Activated naive CD4-positive, alpha-beta T cell treated with anti-CD3 and anti-CD28 coated beads for 36 hours (primary cell): Measurements from ENCODE around the gene SP110. TPM values are rescaled to one million over a fixed set of nuclear protein-coding genes. Genes with fewer than 3 reads are reported as not detected.
"Not testable (repeated sequence)": the region's sequence is repeated elsewhere in the genome, so short reads cannot be mapped to it uniquely, and the experiment has no call there.

Experiments
- CTCF ChIA-PET: fragments of 350-600 bp; sonication (Branson Sonifier 250); formaldehyde crosslinking; loops from one replicate; lab custom pipeline; 2021; ENCODE audit warnings: antibody characterized with exemption; lab: Charles Lee
- DNase-seq: peaks from one replicate; pipeline ENCODE4 v3.0.0-alpha.2; 2020
- H3K27ac Mint-ChIP-seq: one replicate; pipeline ENCODE4 v1.8.0; 2021; ENCODE audit warnings: mild to moderate bottlenecking, mixed read lengths
- H3K27me3 Mint-ChIP-seq: one replicate; pipeline ENCODE4 v1.8.0; 2021; ENCODE audit warnings: low read depth, mixed read lengths
- H3K36me3 Mint-ChIP-seq: one replicate; pipeline ENCODE4 v1.8.0; 2021; ENCODE audit warnings: low read depth, mixed read lengths
- H3K4me1 Mint-ChIP-seq: one replicate; pipeline ENCODE4 v1.8.0; 2021; ENCODE audit warnings: low read depth, mixed read lengths
- H3K4me3 Mint-ChIP-seq: one replicate; pipeline ENCODE4 v1.8.0; 2021; ENCODE audit warnings: mild to moderate bottlenecking, moderate library complexity, mixed read lengths
- H3K9me3 Mint-ChIP-seq: one replicate; pipeline ENCODE4 v1.8.0; 2021; ENCODE audit warnings: mixed read lengths
- intact Hi-C: fragments of 100-400 bp; cut with micrococcal nuclease; formaldehyde crosslinking; loops from one replicate; pipeline ENCODE4 v1.15.1; 2023
- total RNA-seq, 2 experiments: library from RNA; stranded (reverse); gene quantifications; one replicate each; pipeline ENCODE4 v1.2.3, GENCODE V29; 2021

SP110 gene
- total RNA-seq, 2 experiments from 2014 or later: 85.3 to 88.8 TPM

DNA sequence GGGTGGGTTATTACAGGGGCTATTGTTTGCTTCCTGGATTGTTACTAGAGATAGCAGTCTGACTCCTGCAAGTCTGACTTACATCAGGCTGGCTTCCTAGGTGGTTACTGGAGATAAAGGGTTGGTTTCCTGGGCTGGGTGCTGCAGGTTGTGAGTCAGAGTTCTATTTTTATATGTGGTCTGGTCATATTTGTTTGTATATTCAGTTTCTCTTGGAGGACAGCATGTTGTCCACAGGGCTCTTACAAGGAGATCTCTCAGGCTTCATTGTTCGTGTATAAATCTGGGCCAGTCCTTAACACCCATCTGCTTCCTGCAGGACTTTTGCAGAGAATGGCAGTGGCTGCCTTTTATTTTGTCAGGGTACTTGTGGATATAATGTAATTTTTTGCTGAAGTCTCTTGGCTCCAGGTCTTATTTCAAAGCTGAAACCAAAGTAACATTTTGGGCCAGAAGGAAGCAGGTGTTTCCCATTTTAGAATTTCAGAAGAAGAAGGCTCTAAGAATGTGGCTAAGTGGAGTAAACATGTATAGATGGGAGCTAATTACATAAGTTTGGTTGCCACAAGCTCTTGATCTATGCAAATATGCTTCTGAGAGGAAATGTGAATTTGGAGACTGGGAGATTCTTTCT is 85.2 kb downstream of the SP110 start:
- intact Hi-C loops: no loop called here
- Mint-ChIP-seq H3K27me3 (no peaks in the 10 kb centered on the region), H3K4me3 (no peak overlapping the region), H3K9me3 (no peaks in the 10 kb centered on the region), H3K36me3 (no peaks in the 10 kb centered on the region), H3K4me1 (no peaks in the 10 kb centered on the region), H3K27ac (no peak overlapping the region)
- CTCF ChIA-PET: no interaction called here
- DNase-seq: no peak

DNA sequence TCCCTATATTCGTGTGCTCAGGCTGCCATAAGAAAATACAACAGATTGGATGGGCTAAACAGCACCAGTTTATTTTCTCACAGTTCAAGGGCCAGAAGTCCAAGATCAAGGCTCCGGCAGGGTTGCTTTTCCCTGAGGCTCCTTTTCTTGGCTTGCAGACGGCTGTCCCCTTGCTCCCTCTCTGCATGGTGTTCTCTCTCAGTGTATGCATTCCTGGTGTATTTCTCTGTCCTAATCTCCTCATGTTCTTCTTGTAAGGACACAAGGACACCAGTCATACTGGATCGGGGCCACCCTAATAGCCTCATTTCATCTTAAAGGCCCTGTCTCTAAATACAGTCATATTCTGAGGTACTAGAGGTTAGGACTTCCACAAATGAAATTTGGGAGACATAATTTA is 88.4 kb downstream of the SP110 start:
- Mint-ChIP-seq H3K27me3 (no peaks in the 10 kb centered on the region), H3K4me3 (no peak overlapping the region), H3K9me3 (no peaks in the 10 kb centered on the region), H3K36me3 (no peaks in the 10 kb centered on the region), H3K4me1 (no peaks in the 10 kb centered on the region), H3K27ac (no peak overlapping the region)
- CTCF ChIA-PET: interaction anchor here (0.6 kb wide), 1 partner anchor 125 kb away, joined by 3 read pairs; no protein-coding TSS in a partner anchor
- no peak for DNase-seq
- intact Hi-C loops: no loop called here

DNA sequence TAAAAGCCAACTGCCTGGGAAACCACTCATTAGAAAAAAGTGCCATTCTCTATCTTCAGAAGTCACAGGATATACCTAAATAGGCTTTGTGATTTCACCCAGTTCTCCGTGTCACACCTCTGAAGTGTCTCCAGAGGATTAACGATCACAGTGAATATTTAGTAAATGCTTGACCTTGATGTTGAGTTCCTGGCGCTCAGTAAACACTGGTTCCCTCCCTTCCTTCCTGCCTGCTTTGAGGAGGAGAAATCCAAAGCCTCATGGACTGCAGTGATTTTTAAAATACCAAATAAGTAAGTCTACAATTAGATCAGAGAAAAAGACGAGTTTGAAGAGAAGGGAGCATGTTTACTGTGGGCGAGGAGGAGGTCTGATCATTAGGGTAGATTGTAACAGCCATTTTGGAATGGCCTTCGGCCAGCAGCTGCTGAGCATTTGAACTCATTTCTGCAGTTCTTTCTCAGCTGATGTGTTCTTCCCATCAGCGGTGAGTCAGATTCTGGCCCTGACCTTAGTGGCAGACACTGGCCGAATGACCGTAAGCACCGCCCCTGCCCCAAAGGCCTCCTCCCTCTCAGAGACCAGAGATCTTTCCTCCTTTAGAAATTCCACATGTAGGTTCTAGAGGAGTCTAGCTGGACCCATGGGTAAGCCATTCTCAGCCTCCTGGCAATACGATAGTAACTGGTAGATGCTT is 89.0 kb downstream of the SP110 start:
- DNase-seq: no peak
- no peaks in the 10 kb centered on the region for H3K36me3 Mint-ChIP-seq

DNA sequence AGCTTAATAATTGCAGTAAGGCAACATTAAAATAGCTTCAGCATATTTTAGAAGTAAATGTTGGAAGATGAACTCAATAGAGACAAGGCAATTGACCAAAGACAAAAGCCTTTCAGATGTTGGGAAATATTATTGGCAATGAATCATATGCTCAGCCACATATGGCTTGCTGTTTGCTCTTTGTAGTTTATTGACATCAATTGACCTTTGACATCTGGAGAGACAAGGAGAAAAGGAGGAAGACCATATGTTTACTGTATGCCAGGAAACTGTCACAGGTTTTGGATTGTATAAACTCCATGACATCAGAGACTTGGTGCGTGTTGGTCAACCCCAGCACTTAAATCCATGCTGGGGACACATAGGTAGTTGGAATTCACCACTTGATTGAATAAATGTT is 90.4 kb downstream of the SP110 start:
- no peaks in the 10 kb centered on the region for H3K36me3 Mint-ChIP-seq
- H3K9me3 Mint-ChIP-seq: no peaks in the 10 kb centered on the region
- CTCF ChIA-PET: no interaction called here
- H3K4me1 Mint-ChIP-seq: peaks cover 7% of the 10 kb centered on the region
- intact Hi-C loops: no loop called here
- no peak overlapping the region for H3K27ac Mint-ChIP-seq
- DNase-seq: no peak
- no peak overlapping the region for H3K4me3 Mint-ChIP-seq
- no peaks in the 10 kb centered on the region for H3K27me3 Mint-ChIP-seq

More for the DNA sequence above, 89.0 kb downstream of the SP110 start:
- Mint-ChIP-seq H3K9me3 (no peaks in the 10 kb centered on the region), H3K4me1 (no peaks in the 10 kb centered on the region), H3K27me3 (no peaks in the 10 kb centered on the region), H3K27ac (no peak overlapping the region), H3K4me3 (no peak overlapping the region)
- CTCF ChIA-PET: interaction anchor here (0.6 kb wide), 1 partner anchor 125 kb away, joined by 3 read pairs; no protein-coding TSS in a partner anchor
- intact Hi-C loops: no loop called here

DNA sequence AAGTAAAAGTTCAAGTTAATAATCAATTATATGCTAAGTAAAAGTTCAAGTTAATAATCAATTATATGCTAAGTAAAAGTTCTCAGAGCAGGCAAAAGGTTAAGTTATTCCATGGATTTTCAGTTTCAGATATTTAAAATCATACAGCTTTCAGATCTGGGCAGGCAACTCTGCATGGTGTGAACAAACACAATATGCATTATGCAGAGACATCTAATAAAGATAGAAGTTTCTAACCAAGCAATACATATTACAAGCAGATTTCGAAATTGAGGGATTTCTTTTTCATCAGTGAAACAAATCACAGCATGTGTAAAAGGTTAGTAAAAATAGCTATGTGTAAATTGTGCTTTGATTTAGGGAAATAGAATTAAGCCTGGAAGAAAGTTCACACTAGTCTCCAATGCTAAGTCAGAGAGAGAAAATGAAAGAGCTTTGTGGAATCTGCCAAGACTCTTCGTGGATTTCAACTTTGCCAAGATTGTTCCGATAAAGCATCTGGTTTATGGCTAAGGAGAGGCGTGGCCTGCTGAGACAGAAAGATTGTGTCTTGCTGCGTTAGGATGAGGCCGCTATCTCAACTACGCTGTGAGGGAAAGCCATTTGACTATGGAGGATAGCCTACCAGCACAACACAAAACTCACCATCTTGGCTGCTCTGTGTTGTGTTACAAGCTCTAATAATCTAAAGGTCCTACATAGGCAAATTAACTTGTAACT is 91.0 kb downstream of the SP110 start:
- intact Hi-C loops: no loop called here
- CTCF ChIA-PET: interaction anchor here (0.7 to 0.8 kb wide), 2 partner anchors 61 to 62 kb away, joined by 3 read pairs; no protein-coding TSS in a partner anchor
- Mint-ChIP-seq H3K4me3 (no peak overlapping the region), H3K9me3 (no peaks in the 10 kb centered on the region), H3K27me3 (no peaks in the 10 kb centered on the region), H3K36me3 (no peaks in the 10 kb centered on the region), H3K27ac (no peak overlapping the region), H3K4me1 (peaks cover 10% of the 10 kb centered on the region)
- no peak for DNase-seq

DNA sequence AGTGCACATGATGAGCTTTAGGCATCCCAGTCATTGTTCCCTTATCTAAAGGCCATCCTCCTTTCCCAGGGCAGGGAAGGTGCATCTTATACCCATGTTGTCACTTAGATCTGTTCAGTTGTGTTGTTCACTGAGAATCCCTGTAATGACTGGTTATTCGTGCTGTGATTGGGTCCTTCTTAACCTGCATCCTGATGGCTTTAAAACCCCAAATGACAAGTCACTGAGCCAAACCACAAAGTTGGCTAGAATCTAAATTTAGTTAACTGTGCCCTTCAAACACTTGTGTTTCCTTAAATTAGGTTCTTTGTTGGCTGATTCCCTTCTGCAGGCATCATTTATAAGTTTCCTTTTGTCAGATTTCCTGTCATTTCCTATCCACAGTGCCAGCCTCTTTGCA is 92.6 kb downstream of the SP110 start:
- CTCF ChIA-PET: no interaction called here
- Mint-ChIP-seq H3K36me3 (no peaks in the 10 kb centered on the region), H3K4me3 (no peak overlapping the region), H3K9me3 (no peaks in the 10 kb centered on the region), H3K27ac (no peak overlapping the region), H3K27me3 (no peaks in the 10 kb centered on the region), H3K4me1 (peaks cover 10% of the 10 kb centered on the region)
- no peak for DNase-seq
- intact Hi-C loops: no loop called here

DNA sequence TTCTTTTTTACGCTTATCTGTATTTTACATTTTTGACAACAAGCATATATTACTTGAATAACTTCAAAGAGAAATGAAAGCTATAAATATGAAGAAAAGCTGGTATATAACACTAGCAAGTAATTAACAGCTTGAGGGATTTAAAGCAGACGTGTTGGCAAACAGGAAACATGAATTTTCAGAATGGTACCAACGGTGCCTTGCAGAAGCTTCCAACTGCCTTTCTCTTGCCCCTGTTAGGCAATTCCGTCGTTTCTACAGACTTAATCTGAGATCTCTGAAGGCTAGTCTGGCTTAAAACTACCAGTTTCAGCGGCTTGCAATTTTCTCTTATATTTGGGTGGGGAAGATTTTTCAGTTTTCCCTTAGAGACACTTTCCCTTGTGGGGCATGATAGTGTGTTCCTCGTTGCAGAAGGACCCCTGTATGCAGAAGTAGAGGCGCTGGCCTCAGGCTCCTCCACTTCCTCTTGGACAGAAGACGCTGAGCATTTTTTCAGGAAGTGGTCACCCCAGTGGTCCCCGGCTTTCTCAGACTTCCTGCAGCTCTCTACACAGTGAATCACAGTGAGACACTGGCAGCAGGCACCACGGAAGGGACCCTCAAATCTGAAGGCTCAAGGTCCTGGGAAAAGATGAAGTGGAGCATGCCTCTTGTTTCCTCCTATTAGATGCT is 94.9 kb downstream of the SP110 start:
- Mint-ChIP-seq H3K4me1 (peaks cover 10% of the 10 kb centered on the region), H3K36me3 (no peaks in the 10 kb centered on the region)

DNA sequence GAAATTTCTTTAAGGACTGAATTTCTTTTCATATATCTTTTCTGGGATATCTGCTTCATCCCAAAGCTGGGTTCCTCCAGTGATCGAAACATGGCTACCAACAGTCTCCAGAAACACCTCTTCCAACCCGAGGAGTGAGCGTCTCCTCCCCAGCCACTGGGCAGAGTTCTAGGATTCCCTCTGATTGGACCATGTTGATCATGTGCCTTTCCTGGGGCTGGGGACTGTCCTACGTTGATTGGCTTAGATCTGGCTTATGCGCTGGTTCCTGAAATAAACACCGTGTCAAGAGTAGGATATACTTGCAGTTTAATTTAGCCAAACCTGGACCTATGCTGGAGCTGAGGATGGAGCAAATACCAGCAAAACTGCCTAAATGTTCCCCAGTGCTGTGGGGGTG is 95.5 kb downstream of the SP110 start:
- Mint-ChIP-seq H3K27me3 (no peaks in the 10 kb centered on the region), H3K9me3 (peaks cover 5% of the 10 kb centered on the region), H3K4me3 (no peak overlapping the region), H3K4me1 (peaks cover 10% of the 10 kb centered on the region), H3K27ac (no peak overlapping the region), H3K36me3 (no peaks in the 10 kb centered on the region)
- CTCF ChIA-PET: interaction anchor here (1.2 to 2.4 kb wide), 2 partner anchors 35 to 57 kb away, joined by 3 to 11 read pairs; no protein-coding TSS in a partner anchor
- intact Hi-C loops: no loop called here
- no peak for DNase-seq

More for the DNA sequence above, 94.9 kb downstream of the SP110 start:
- Mint-ChIP-seq H3K27me3 (no peaks in the 10 kb centered on the region), H3K9me3 (peaks cover 5% of the 10 kb centered on the region), H3K27ac (no peak overlapping the region), H3K4me3 (no peak overlapping the region)
- intact Hi-C loops: no loop called here
- no peak for DNase-seq
- CTCF ChIA-PET: interaction anchor here (1.2 to 2.4 kb wide), 2 partner anchors 34 to 58 kb away, joined by 3 to 11 read pairs; no protein-coding TSS in a partner anchor

DNA sequence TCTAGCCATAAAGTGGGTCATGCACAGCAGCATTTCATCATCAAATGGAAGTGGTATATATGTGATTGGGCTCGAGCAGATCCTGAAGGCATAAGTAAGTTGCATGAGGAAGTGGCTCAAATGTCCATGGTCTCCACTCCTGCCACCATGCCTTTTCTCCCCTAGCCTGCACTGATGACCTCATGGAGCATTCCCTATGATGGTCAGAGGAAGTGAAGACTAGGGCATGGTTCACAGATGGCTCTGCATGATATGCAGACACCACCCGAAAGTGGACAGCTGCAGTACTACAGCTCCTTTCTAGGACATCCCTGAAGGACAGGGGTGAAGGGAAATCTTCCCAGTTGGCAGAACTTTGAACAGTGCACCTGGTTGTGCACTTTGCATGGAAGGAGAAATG is 99.4 kb downstream of the SP110 start:
- H3K27me3 Mint-ChIP-seq, H3K36me3 Mint-ChIP-seq, intact Hi-C loops, H3K27ac Mint-ChIP-seq, H3K4me3 Mint-ChIP-seq, DNase-seq, H3K9me3 Mint-ChIP-seq, CTCF ChIA-PET: not testable (repeated sequence)
- H3K4me1 Mint-ChIP-seq: peaks cover 10% of the 10 kb centered on the region

DNA sequence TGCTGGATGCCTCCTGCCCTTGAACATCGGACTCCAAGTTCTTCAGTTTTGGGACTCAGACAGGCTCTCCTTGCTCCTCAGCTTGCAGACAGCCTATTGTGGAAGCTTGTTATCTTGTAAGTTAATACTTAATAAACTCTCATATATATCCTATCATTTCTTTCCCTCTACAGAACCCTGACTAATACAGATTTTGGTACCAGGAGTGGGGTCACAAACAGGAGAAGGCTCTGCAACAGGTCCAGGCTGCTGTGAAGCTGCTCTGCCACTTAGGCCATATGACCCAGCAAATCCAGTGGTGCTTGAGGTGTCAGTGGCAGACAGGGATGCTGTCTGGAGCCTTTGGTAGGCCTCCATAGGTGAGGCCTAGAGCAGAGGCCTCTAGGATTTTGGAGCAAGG is 100.0 kb downstream of the SP110 start:
- H3K36me3 Mint-ChIP-seq, intact Hi-C loops, H3K27ac Mint-ChIP-seq: not testable (repeated sequence)

More for the DNA sequence above, 100.0 kb downstream of the SP110 start:
- H3K27me3 Mint-ChIP-seq, H3K9me3 Mint-ChIP-seq, H3K4me3 Mint-ChIP-seq, H3K4me1 Mint-ChIP-seq, DNase-seq, CTCF ChIA-PET: not testable (repeated sequence)
